ENCODE measurements around the gene FNDC10. TPM values are rescaled to one million over a fixed set of nuclear protein-coding genes. Genes with fewer than 3 reads are reported as not detected.

The FNDC10 gene
- total and polyA plus RNA-seq, 10 of the 15 experiments (the other 5 are each of a cell fraction or from before 2014, with no cell fraction given): 0.05 to 1.3 (median 0.25) TPM; not detected in 4

GRCh38 chr1:1574721-1575537 lies 25.0 kb downstream of the FNDC10 start, which contains the start of gene SSU72 (continued):
- TF ChIP-seq CEBPB (IDR thresholded peaks at IDR 0.05; ENCODE audit: borderline replicate concordance in 1 of 2, low read depth in 2 of 2, low read length in 2 of 2) (no peak), ELK1 (IDR thresholded peaks at IDR 0.05; ENCODE audit: low read depth, low read length) (peak; percentile 79), DPF2 (IDR thresholded peaks at IDR 0.05) (0 out of 2 replicates have a peak, but pooled peaks have one; percentile 56), USF1 (IDR thresholded peaks at IDR 0.05; ENCODE audit: borderline replicate concordance, extremely low read length, insufficient read depth, low read depth, low read length) (no peak), STAT3 (IDR thresholded peaks at IDR 0.05; ENCODE audit: low read depth, low read length) (no peak)

- in situ Hi-C loops (cut with MboI) (no loop called here), intact Hi-C loops (cut with micrococcal nuclease; ENCODE audit: unreplicated experiment) (loop anchor here (5.0 kb wide), 1 partner anchor 43 kb away; the partner anchor contains the start of gene MIB2)
- H3K79me2 ChIP-seq (ENCODE audit: control insufficient read depth, insufficient read depth, low read length): peaks cover 54% of the 10 kb centered on the region
- H3K27ac ChIP-seq (ENCODE audit: control insufficient read depth, insufficient read depth): peak overlapping the region; percentile 82
- 2% methylated on average over 78 of the region's 96 CpGs for WGBS (ENCODE audit: insufficient coverage, insufficient replicate concordance, low lambda C conversion rate, missing lambda C conversion rate)
- FAIRE-seq (peak; percentile 38), ATAC-seq (peak; percentile 81), DNase-seq (ENCODE audit: low read depth, low spot score) (no peak)
- peaks cover 2 to 11% of the 10 kb centered on the region in 2 experiments; a peak in 3 of 4 replicates for H3K36me3 ChIP-seq (ENCODE audit: control insufficient read depth in 2 of 2, insufficient read depth in 2 of 2, low read length in 1 of 2)
- peak overlapping the region; percentile 92 for H3K4me2 ChIP-seq (ENCODE audit: control insufficient read depth, insufficient read depth)
- H2AFZ ChIP-seq (ENCODE audit: control insufficient read depth, low read depth, low read length): peak overlapping the region; percentile 65
- peaks cover 8% of the 10 kb centered on the region; the same call in 1 of the 2 replicates for H4K20me1 ChIP-seq (ENCODE audit: control insufficient read depth, insufficient read depth)
- ChIA-PET CTCF (no interaction called here), RAD21 (ENCODE audit: unreplicated experiment) (no interaction called here), POLR2A (no interaction called here), SMC1A (ENCODE audit: uncharacterized antibody, unreplicated experiment) (no interaction called here)
- no peaks in the 10 kb centered on the region for H3K9me3 ChIP-seq (replicated peaks; ENCODE audit: control insufficient read depth, insufficient read depth, low read length)
- no peaks in the 10 kb centered on the region for H3K27me3 ChIP-seq (replicated peaks in 1 of 2; ENCODE audit: control insufficient read depth in 2 of 2, insufficient read depth in 2 of 2, low read length in 1 of 2)
- no TSS peak for BruUV-seq (replicated peaks)
- H3K9ac ChIP-seq (ENCODE audit: control insufficient read depth, insufficient read depth, low read length): peak overlapping the region; percentile 94
- no peaks in the 10 kb centered on the region for H3K4me1 ChIP-seq (ENCODE audit: control insufficient read depth, insufficient read depth, low read length)
- peak overlapping the region; percentile 98 for H3K4me3 ChIP-seq
- TF ChIP-seq POLR2AphosphoS5 (IDR thresholded peaks at IDR 0.05; ENCODE audit: low read length): peak; percentile 55; the same call in 1 of the 2 replicates
- TF ChIP-seq BCLAF1 (IDR thresholded peaks at IDR 0.05): 0 out of 2 replicates have a peak, but pooled peaks have one; percentile 34
- peak; percentile 79 for TF ChIP-seq POLR2A (IDR thresholded peaks at IDR 0.05; ENCODE audit: low read depth, low read length)
- no peak for TF ChIP-seq PML (IDR thresholded peaks at IDR 0.05; ENCODE audit: low read length)
- peak; percentile 32; the same call in 1 of the 2 replicates for TF ChIP-seq PAX5 (IDR thresholded peaks at IDR 0.05; ENCODE audit: borderline replicate concordance, low read depth, low read length)
- no peak for TF ChIP-seq BHLHE40 (IDR thresholded peaks at IDR 0.05; ENCODE audit: borderline replicate concordance in 1 of 2, low read depth in 2 of 2, low read length in 1 of 2)
- TF ChIP-seq RAD21 (IDR thresholded peaks at IDR 0.05; ENCODE audit: insufficient read depth, low read depth, low read length): peak; percentile 23; the same call in 1 of the 2 replicates
- peak; percentile 68 for TF ChIP-seq MYC (IDR thresholded peaks at IDR 0.05; ENCODE audit: insufficient read depth, insufficient read length, insufficient replicate concordance, low read length, severe bottlenecking)
- TF ChIP-seq MXI1 (IDR thresholded peaks at IDR 0.05; ENCODE audit: low read depth, low read length): peak; percentile 53
Measured at GRCh38 chr1:1573843-1574720, 25.9 kb downstream of the FNDC10 start.
